ENCODE measurements around the gene SLC66A1.
A peak's percentile ranks its signal among the peaks of the same experiment; 100 is the strongest.

Gene SLC66A1

GRCh38 chr1:19343617-19344350 is 31.7 kb downstream of the SLC66A1 start:
- DNase-seq, result no peak

GRCh38 chr1:19344372-19344810 is 32.3 kb downstream of the SLC66A1 start:
- DNase-seq, result peak; percentile 52

GRCh38 chr1:19344831-19345230 is 32.7 kb downstream of the SLC66A1 start:
- no peak for DNase-seq

- DNase-seq, result no peak
Observed at GRCh38 chr1:19345391-19345790, 33.3 kb downstream of the SLC66A1 start.

GRCh38 chr1:19346026-19346425 is 33.9 kb downstream of the SLC66A1 start:
- DNase-seq, result no peak

- DNase-seq, result no peak
Observed at GRCh38 chr1:19347533-19348172, 35.5 kb downstream of the SLC66A1 start.

- DNase-seq, result no peak
Observed at GRCh38 chr1:19348441-19349198, 36.5 kb downstream of the SLC66A1 start.

GRCh38 chr1:19349999-19350398 is 37.9 kb downstream of the SLC66A1 start:
- DNase-seq, result no peak

- no peak for DNase-seq
Observed at GRCh38 chr1:19350566-19350965, 38.4 kb downstream of the SLC66A1 start.

GRCh38 chr1:19351873-19352272 is 39.7 kb downstream of the SLC66A1 start:
- no peak for DNase-seq

- DNase-seq, result no peak
Observed at GRCh38 chr1:19352839-19353238, 40.7 kb downstream of the SLC66A1 start.

- DNase-seq, result no peak
Observed at GRCh38 chr1:19353596-19353995, 41.5 kb downstream of the SLC66A1 start.

- no peak for DNase-seq
Observed at GRCh38 chr1:19354531-19354981, 42.4 kb downstream of the SLC66A1 start.

GRCh38 chr1:19356266-19356665 is 44.1 kb downstream of the SLC66A1 start:
- no peak for DNase-seq

GRCh38 chr1:19357299-19357986 is 45.3 kb downstream of the SLC66A1 start:
- DNase-seq, result no peak

- DNase-seq, result no peak
Observed at GRCh38 chr1:19358710-19359109, 46.6 kb downstream of the SLC66A1 start.

- DNase-seq, result no peak
Observed at GRCh38 chr1:19359357-19359756, 47.2 kb downstream of the SLC66A1 start.

GRCh38 chr1:19360016-19360415 is 47.9 kb downstream of the SLC66A1 start:
- DNase-seq, result peak; percentile 65

- no peak for DNase-seq
Observed at GRCh38 chr1:19360432-19360831, 48.3 kb downstream of the SLC66A1 start.

GRCh38 chr1:19360843-19361610 is 48.9 kb downstream of the SLC66A1 start:
- no peak for DNase-seq

- DNase-seq, result no peak
Observed at GRCh38 chr1:19361611-19362147, 49.6 kb downstream of the SLC66A1 start.
